Limb (tissue), 2 donors: ENCODE results near the gene KCP.
A peak's percentile ranks its signal among the peaks of the same experiment; 100 is the strongest.

Experiments
- DNase-seq, 2 donors: peaks; one replicate each; pipeline ENCODE4 v3.0.0-alpha.2; 2016; ENCODE audit errors: extremely low spot score in 2 of 2

The KCP gene

GRCh38 chr7:128906766-128907559 is 3.5 kb downstream of the KCP start:
- DNase-seq = no peak

- DNase-seq = no peak
Measured at GRCh38 chr7:128906001-128906765, 4.3 kb downstream of the KCP start.

DNA sequence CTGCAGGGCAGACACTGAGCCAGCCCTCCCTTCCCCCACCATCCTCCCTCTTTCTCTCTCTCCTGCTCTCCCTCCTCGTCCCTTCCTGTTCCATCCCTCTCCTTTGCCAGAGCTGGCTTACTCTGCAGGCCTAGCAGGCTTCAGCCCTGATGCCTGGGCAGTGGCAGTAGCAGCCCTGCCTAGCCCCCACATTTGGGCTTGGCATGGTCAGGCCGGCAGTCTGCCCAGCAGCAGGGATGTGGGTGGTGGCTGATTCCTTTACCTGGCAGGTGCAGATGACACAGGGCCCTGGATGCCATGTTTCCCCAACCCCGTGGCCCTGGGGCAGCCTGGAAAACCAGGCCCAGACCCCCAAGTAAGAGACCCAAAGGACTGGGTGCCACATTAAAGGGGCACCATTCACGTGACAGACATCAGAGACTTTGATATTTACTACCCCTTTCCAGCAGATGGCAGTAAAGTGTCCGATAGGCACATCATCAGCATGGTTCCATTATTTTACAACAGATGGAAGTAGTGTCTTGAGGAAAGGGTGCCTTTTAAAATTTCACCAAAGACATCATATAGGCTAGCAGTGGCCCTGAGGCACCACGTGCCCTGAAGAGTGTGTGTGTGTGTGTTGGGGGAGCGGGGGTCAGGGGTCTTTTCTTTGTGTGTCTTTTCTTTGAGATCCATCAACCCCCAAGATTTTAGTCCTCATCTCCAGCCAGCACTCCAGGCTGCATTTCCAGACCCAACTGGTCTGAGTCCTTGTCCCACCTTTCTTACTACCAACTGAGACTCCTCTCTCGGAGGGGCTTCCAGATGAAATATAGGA is 5.9 kb downstream of the KCP start:
- peak in 1 of 2 donors; percentile 30 for DNase-seq

DNA sequence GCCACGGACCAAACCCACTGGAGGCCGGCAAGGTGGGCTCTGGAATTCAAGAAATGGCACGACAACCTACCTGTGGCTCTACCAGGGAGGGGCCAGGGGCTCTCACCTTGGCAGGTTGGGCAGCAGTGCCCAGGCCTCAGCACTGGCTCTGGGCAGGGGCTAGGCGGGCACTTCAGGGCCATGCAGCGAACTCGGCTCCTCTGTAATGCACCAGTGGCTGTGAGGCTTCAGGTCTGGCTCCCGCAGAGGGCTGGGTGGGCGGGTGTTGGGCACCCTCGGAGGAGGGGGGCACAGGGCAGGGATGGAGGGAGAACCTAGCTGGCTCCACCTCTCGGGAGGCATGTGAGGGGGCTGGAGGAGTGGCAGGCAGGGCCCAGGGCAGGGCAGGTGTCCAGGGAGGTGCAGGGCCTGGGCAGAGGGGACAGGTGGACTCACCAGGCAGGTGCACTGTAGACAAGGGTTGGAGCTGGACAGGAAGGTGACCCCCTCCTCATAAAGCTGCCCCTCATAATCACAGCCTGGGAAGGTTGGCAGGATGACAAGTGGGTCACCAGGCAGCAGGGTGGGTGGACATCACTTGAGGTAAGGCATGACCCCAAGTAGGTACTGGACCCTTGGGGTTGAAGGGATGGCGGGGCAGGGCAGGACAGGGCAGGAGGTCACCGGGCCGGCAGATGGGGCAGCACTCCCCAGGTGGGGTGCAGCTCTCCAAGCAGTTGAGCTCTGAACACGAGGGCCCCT is 6.7 kb downstream of the KCP start:
- DNase-seq = no peak

GRCh38 chr7:128902761-128903585 is 7.5 kb downstream of the KCP start:
- no peak for DNase-seq

GRCh38 chr7:128900237-128900636 is 10.3 kb downstream of the KCP start:
- no peak for DNase-seq

DNA sequence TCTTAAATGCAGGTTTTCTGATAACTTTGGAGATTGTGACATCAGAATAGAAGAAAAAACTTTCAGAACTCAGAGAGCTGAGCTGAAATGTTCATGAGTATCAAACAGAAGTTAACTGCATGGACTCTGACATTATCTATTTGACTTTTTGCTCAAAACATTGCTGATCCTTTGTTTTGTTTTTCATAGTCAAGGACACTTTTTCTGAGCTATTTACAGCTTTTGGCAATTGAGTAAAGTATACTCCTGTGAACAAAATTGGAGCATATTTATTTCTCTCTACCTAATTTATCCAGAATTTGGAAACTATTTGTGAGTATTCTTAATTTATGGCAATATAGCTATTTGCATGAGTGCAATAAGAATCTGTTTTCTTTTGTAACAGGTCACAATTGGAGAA is 11.1 kb downstream of the KCP start:
- DNase-seq = no peak

GRCh38 chr7:128895320-128895719 is 15.2 kb downstream of the KCP start:
- DNase-seq = no peak

GRCh38 chr7:128894101-128894440 is 16.4 kb downstream of the KCP start:
- no peak for DNase-seq

DNA sequence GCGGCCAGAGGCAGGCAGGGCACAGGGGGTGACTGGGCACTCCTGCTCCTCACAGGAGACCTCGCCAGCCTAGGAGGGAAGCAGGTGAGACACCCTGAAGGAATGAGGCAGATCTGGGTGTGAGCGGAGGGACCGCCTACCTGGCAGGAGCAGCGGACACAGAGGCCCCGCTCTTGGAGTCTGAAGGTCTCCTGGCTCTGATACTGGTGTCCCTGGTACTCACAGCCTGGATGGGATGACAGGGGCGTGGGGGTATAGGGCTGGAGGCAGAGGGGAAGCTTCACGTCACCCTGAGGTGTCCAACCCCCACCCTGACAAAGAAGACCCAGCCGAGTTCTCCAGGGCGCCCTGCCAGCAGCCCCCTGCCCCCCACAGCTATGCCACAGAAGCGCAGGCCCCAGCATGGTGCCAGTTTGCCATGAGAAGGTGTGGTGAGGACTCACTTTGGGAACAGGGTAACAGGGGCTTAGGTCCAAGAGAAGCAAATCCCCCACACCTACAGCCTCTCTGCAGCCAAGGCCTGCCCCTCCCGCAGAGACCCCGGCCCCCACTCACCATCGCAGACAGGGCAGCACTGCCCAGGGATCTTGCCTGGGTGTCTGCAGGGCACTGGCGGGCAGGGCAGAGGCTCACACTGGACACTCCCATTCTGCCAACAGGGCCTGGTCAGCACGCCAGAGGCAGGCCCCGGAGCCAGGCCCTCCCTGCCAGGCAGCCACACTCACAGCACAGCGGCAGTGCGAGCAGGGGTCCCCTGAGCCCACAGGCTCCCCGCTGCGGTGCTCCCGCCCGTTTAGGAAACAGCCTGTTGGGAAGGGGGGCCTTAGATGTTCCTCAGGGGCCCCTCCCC is 17.0 kb downstream of the KCP start:
- peak in 1 of 2 donors; percentile 25 for DNase-seq

DNA sequence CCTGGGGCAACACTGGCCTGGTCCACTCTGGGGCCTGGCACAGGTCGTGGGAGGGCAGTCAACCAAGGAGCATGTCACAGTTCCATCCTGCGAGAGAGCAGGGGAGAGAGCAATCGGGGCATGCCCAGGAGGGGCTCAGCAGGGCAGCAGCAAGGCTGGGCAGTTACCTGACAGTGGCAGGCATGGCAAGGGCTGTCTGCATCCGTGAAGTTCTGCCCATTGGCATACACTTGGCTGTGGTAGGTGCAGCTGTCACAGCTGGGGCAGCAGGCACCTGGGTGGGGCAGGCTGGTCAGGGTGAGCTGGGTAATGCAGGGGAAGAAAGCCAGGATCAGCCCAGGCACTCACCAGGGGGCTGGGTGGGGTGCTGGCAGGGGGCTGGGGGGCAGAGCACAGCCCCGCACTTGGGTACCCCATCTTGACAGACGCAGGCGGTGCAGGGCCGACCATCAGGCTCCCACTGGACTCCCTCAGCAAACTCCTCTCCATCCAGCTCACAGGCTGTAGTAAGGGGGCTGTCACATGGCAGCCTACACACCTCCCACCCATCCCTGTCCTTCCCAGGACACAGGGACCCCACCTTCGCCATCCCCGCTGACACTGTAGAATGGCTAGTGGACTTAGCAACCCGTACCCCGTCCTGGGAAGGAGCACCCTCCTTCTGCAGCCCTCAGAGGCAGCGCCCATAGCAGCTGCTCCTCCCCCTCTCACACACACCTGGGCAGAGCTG is 17.8 kb downstream of the KCP start:
- DNase-seq = peak in 1 of 2 donors; percentile 19

DNA sequence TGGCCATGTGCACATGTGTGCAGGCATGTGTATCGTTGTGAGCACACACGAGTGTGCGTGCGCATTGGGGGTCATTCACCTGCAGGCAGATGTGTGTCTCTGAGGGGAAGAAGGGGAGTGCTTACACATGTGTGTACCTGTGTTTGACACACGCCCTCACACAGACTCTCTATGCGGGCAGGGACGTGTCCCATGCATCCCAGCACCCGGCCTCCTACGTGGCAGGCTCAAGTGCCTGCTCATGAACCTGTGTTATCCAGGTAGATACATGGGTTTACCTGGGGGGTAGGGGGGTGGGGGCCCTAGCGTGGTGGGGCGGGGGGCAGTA is 18.6 kb downstream of the KCP start:
- peak in 1 of 2 donors; percentile 18 for DNase-seq

DNA sequence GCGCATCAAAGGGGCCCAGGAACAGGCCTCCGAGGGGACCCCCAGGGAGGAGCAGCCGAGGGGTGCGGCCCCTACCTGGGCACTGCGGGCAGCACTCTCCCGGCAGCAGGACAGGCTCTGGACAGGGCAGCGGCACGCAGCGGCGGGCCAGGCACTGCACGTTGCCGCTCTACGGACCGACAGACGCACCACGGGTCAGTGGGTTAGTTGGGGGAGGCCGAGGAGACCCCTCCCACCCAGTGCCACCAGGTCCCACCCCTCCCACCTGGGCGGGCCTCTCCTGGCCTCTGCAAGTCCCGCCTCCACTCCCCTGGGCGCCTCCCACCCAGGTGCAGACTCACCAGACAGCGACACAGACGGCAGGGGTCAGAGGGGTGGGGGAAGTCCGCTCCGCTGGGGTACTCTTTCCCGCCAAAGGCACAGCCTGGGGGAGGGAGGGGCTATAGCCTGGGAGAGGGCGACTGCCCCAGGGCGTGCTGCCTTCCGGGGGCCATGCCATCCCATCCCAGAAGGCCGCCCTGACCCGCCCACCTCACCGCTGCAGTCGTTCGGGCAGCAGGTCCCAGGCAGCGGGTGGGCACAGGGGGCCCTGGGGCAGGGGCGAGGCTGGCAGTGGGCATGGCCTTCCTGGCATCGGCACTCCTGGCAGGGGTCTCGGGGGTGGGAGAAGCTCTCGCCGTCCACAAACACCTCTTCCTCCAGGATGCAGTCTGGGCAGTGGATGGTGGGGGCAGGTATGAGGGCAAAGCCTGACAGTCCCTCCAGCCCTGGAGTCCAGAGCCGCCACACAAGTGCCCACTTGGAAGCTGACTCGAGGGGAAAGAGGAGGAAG is 19.2 kb downstream of the KCP start:
- DNase-seq = peak in 1 of 2 donors; percentile 40

- DNase-seq = peak in 1 of 2 donors; percentile 25
Measured at GRCh38 chr7:128890306-128891109, 20.0 kb downstream of the KCP start.

DNA sequence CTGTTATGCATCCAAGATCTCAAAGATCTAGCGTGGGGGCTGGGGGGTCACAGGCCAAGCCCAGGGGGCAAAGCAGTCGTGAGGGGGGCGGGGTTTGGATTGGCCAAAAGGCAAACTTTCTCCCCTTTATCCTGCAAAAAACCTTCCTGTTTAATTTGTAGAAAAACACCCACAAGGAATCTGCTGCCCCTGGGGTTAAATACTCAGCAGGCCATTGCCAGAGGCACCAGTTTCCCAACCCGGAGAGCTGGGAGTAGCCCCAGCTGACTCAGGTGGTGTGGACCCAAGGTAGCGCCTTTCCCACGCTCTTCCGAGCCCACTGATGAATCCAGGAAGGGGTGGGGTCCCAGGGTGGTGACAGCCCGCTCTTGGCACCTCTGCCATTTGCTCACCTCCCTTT is 21.4 kb downstream of the KCP start:
- no peak for DNase-seq

DNA sequence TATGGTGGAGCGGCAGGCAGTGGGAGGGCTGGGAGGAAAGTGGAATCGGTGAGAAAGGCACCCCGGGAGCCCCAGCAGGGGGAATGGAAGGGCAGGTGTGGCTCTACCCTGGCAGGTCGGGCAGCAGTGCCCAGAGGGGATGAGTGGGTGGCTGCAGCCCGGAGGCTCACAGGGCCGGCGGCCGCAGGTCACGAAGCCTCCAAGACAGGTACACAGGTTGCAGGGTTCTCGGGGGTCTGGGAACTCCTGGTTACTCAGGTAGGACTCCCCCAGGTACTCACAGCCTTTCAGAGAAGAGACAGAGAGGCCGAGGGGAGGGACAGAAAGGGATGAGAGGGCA is 21.8 kb downstream of the KCP start:
- DNase-seq = peak in 1 of 2 donors; percentile 16

GRCh38 chr7:128888039-128888755 is 22.3 kb downstream of the KCP start:
- DNase-seq = peak in 1 of 2 donors; percentile 13
